K562 (cell line): ENCODE data around the gene RBM28. TPM values are rescaled to one million over a fixed set of nuclear protein-coding genes. Genes with fewer than 3 reads are reported as not detected.

Experiments
- ATAC-seq: fragments of 200-7000 bp; cut with Tn5 transposase; 3 replicates; pipeline ENCODE4 v1.9.1; 2020; ENCODE audit warnings: moderate library complexity
- BruUV-seq: library from RNA; stranded (reverse); fragments of 400-500 nt; replicated peaks from 2 replicates; lab custom pipeline; 2021; lab: Mats Ljungman, UMichigan
- CTCF ChIA-PET: fragments of 300-600 bp; formaldehyde crosslinking; extraction: SDS; loops from one replicate; lab custom pipeline; 2021; ENCODE audit warnings: low intra/inter-chr PET ratio; lab: Yijun Ruan, JAX
- POLR2A ChIA-PET: fragments of 300-600, 350-650 bp; sonication (Branson Sonifier 250); formaldehyde crosslinking; extraction: SDS; loops from one replicate; lab custom pipeline; 2021; ENCODE audit warnings: antibody characterized with exemption, inconsistent platforms; lab: Yijun Ruan, JAX
- DNase-seq, 4 experiments: peaks; one replicate each; pipeline versions ENCODE4 v3.0.0 to v3.0.0-alpha.2; 2011 to 2018; ENCODE audit warnings: low spot score in 3 of 4, mixed read lengths in 3 of 4; ENCODE audit errors: extremely low read depth in 1 of 4
- FAIRE-seq: peaks from 2 replicates; lab custom pipeline; 2011; peaks lifted over from hg19 to GRCh38; lab: Jason Lieb, UNC
- H2AFZ ChIP-seq: 2 replicates; pipeline ENCODE4 v1.6.0; 2011; ENCODE audit warnings: low read depth, low read length, control low read depth, inconsistent platforms
- H3K27ac ChIP-seq: fragments of 200-600 bp; 3 replicates; pipeline ENCODE4 v1.8.0; 2011; ENCODE audit warnings: low read depth, mild to moderate bottlenecking, control low read depth, inconsistent platforms, low read length, moderate library complexity, mixed read lengths; ENCODE audit errors: extremely low read depth
- H3K27me3 ChIP-seq, 2 experiments: fragments of 300-600 bp in 1 of 2; 2 replicates in 1 of 2; 3 replicates in 1 of 2; pipeline versions ENCODE4 v1.6.0 to v1.8.0; 2011; ENCODE audit warnings: inconsistent platforms in 2 of 2, low read length in 2 of 2, mild to moderate bottlenecking in 1 of 2, mixed read lengths in 1 of 2, moderate library complexity in 1 of 2; ENCODE audit not compliant: control insufficient read depth in 2 of 2, insufficient read depth in 2 of 2
- H3K36me3 ChIP-seq: fragments of 300-600 bp; 3 replicates; pipeline ENCODE4 v1.8.0; 2011; ENCODE audit warnings: mild to moderate bottlenecking, low read length, inconsistent platforms; ENCODE audit not compliant: control insufficient read depth, insufficient read depth
- H3K4me1 ChIP-seq, 2 experiments: fragments of 200-600 bp in 1 of 2; replicated peaks in 1 of 2; 2 replicates in 1 of 2; 3 replicates in 1 of 2; pipeline versions ENCODE4 v1.5.1 to v1.8.0; 2011; ENCODE audit warnings: inconsistent platforms in 2 of 2, low read length in 2 of 2, mild to moderate bottlenecking in 1 of 2, mixed read lengths in 1 of 2, moderate library complexity in 1 of 2; ENCODE audit not compliant: control insufficient read depth in 2 of 2, insufficient read depth in 2 of 2
- H3K4me2 ChIP-seq: 2 replicates; pipeline ENCODE4 v1.6.1; 2011; ENCODE audit warnings: low read length, control low read depth, inconsistent platforms, mixed read lengths; ENCODE audit not compliant: insufficient read depth
- H3K4me3 ChIP-seq: fragments of 200-600 bp; sonication (generic), shearing (Covaris generic); 2 replicates; pipeline ENCODE4 v1.5.1; 2016; ENCODE audit warnings: control low read depth, inconsistent platforms
- H3K79me2 ChIP-seq: fragments of 200-600 bp; 3 replicates; pipeline ENCODE4 v1.8.0; 2011; ENCODE audit warnings: low read length, inconsistent platforms; ENCODE audit not compliant: control insufficient read depth, insufficient read depth
- H3K9ac ChIP-seq, 2 experiments: 2 replicates each; pipeline versions ENCODE4 v1.6.0 to v1.6.1; 2011; ENCODE audit warnings: low read depth in 2 of 2, low read length in 2 of 2, control low read depth in 1 of 2, inconsistent platforms in 1 of 2, mild to moderate bottlenecking in 1 of 2, mixed read lengths in 1 of 2; ENCODE audit not compliant: insufficient read depth in 1 of 2
- H3K9me1 ChIP-seq: one replicate; pipeline ENCODE4 v1.6.0; 2011; ENCODE audit warnings: inconsistent platforms, mild to moderate bottlenecking, low read length, moderate library complexity; ENCODE audit not compliant: control insufficient read depth, insufficient read depth
- H3K9me3 ChIP-seq: replicated peaks from 2 replicates; pipeline ENCODE4 v1.5.1; 2011; ENCODE audit warnings: low read depth, low read length, inconsistent platforms; ENCODE audit not compliant: control insufficient read depth, insufficient read depth
- H4K20me1 ChIP-seq: replicated peaks from 2 replicates; pipeline ENCODE4 v1.6.1; 2011; ENCODE audit warnings: low read length, inconsistent platforms, mixed read lengths; ENCODE audit not compliant: control insufficient read depth, insufficient read depth
- ARNT ChIP-seq, 2 experiments: fragments of 450-650 bp; IDR thresholded peaks; 2 replicates each; pipeline ENCODE4 v1.6.1; 2016; ENCODE audit warnings: mild to moderate bottlenecking in 1 of 2
- CBX2 ChIP-seq: fragments of 200-600 bp; sonication (generic); IDR thresholded peaks from one replicate; pipeline ENCODE4 v1.6.1; 2012; ENCODE audit warnings: mild to moderate bottlenecking, low read length, inconsistent platforms; ENCODE audit not compliant: insufficient read depth, poor library complexity, severe bottlenecking
- HLTF ChIP-seq: fragments of 450-650 bp; IDR thresholded peaks from 2 replicates; pipeline ENCODE4 v1.6.1; 2016
- RAD51 ChIP-seq: fragments of 450-650 bp; IDR thresholded peaks from 2 replicates; pipeline ENCODE4 v1.7.1; 2016; ENCODE audit warnings: low read depth, mild to moderate bottlenecking, borderline replicate concordance
- ZNF197 ChIP-seq: fragments of 200-800 bp; sonication (Bioruptor generic); IDR thresholded peaks from 2 replicates; pipeline ENCODE4 v1.6.1; 2016; ENCODE audit warnings: low read depth, missing genetic modification characterization, missing compliant biosample characterization
- WGBS: fragments of 100-300 bp; shearing (Covaris generic); methylation state at CpG from one replicate; pipeline ENCODE4 v1.1.6; 2016; ENCODE audit warnings: low coverage, mixed read lengths; ENCODE audit not compliant: insufficient coverage; ENCODE audit errors: missing lambda C conversion rate; 5-methylcytosine and 5-hydroxymethylcytosine counted together
- in situ Hi-C: fragments of 300-500 bp; cut with MboI; formaldehyde crosslinking; loops from 4 replicates; pipeline ENCODE4 v1.15.0; 2018; ENCODE audit warnings: inconsistent platforms, mixed read lengths
- intact Hi-C: fragments of 100-400 bp; cut with micrococcal nuclease; formaldehyde crosslinking; loops from 2 replicates; pipeline ENCODE4 v1.14.2; 2022
- polyA plus RNA-seq, 8 experiments: library from polyadenylated mRNA; depleted of rRNA in 4 of 8; stranded (reverse) in 5 of 8; unstranded in 3 of 8; fragments of >200 nt; fragmentation: Nextera tagmentation in 2 of 8; fragmentation: Illumina TruSeq in 1 of 8; extraction: Ambion mirVana in 2 of 8; extraction: Trizol in 1 of 8; gene quantifications; 2 replicates each; pipeline versions ENCODE4 v1.2.1 to v1.2.3, GENCODE V29; 2011 to 2014; ENCODE audit warnings: inconsistent platforms in 1 of 8, missing spikeins in 1 of 8
- total RNA-seq, 7 experiments: library from RNA; depleted of rRNA in 6 of 7; stranded (reverse); fragments of >200 nt in 6 of 7; fragmentation: Illumina TruSeq in 2 of 7; extraction: Trizol in 2 of 7; gene quantifications; 2 replicates each; pipeline versions ENCODE4 v1.2.1 to v1.2.3, GENCODE V29; 2011 to 2021; ENCODE audit warnings: low replicate concordance in 1 of 7
- TF ChIP-seq, protein P1 (sequence below): fragments of 200-800 bp; sonication (Bioruptor generic); IDR thresholded peaks from 2 replicates; pipeline ENCODE4 v1.6.1; 2017; ENCODE audit warnings: missing genetic modification characterization, missing compliant biosample characterization
- TF ChIP-seq, protein P2 (sequence below), 2 experiments: fragments of 450-650 bp in 1 of 2; IDR thresholded peaks; 2 replicates each; pipeline ENCODE4 v1.6.1; 2011 to 2017; ENCODE audit warnings: low read depth in 2 of 2, antibody characterized with exemption in 1 of 2, borderline replicate concordance in 1 of 2, low read length in 1 of 2, mild to moderate bottlenecking in 1 of 2, mixed read lengths in 1 of 2; ENCODE audit not compliant: control insufficient read depth in 1 of 2

The RBM28 gene
- total and polyA plus RNA-seq, 9 of the 15 experiments (the other 6 are each of a cell fraction or from before 2014, with no cell fraction given) = 65.8 to 213 (median 138) TPM

DNA sequence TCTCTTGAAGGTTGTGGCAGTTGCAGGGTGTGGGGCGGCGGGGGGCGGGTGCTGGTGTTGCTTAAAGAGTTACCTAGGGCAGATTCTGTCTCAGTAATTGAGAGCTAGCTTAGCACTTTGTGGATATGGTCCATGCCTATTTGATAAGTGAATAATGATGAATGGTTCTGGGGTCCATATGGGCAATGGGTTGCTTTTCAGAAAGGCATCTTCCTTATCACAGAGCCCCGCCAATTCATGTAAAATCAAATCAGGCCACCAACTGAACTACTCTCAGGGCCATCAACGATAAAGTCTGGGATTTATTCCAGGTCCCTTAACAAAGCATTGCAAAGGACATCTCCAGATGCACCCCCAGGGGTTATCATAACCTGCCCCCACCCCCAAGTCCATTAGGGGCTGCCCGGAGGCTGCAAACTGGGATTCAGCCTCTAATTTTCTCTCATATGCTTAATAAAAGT lies 19.6 kb upstream of the RBM28 start:
- POLR2A ChIA-PET = interaction anchor here (0.5 to 2.2 kb wide), 3 partner anchors 8 to 810 kb away, joined by 3 to 6 read pairs (median 3); partner anchors contain the start of gene RBM28
- BruUV-seq = no TSS peak
- intact Hi-C loops = no loop called here

More for the DNA sequence above, 19.6 kb upstream of the RBM28 start:
- DNase-seq = no peak
- Histone ChIP-seq H3K9me1 (no peaks in the 10 kb centered on the region), H3K36me3 (no peaks in the 10 kb centered on the region), H3K9me3 (no peaks in the 10 kb centered on the region), H3K27ac (no peak overlapping the region), H3K4me2 (no peak overlapping the region), H3K9ac (no peak overlapping the region), H3K27me3 (peaks cover 59 to 61% of the 10 kb centered on the region in 2 experiments), H2AFZ (no peak overlapping the region), H3K4me1 (peaks cover 6 to 21% of the 10 kb centered on the region in 2 experiments; a peak in 3 of 5 replicates), H3K4me3 (no peak overlapping the region), H3K79me2 (no peaks in the 10 kb centered on the region), H4K20me1 (no peaks in the 10 kb centered on the region; the same call in 1 of the 2 replicates)
- in situ Hi-C loops = no loop called here
- TF ChIP-seq, protein P1, sequence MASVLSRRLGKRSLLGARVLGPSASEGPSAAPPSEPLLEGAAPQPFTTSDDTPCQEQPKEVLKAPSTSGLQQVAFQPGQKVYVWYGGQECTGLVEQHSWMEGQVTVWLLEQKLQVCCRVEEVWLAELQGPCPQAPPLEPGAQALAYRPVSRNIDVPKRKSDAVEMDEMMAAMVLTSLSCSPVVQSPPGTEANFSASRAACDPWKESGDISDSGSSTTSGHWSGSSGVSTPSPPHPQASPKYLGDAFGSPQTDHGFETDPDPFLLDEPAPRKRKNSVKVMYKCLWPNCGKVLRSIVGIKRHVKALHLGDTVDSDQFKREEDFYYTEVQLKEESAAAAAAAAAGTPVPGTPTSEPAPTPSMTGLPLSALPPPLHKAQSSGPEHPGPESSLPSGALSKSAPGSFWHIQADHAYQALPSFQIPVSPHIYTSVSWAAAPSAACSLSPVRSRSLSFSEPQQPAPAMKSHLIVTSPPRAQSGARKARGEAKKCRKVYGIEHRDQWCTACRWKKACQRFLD (CRISPR knock-in tag) = no peak
- TF ChIP-seq HLTF = no peak
- no peak for TF ChIP-seq ZNF197
- TF ChIP-seq RAD51 = no peak
- TF ChIP-seq, protein P2, sequence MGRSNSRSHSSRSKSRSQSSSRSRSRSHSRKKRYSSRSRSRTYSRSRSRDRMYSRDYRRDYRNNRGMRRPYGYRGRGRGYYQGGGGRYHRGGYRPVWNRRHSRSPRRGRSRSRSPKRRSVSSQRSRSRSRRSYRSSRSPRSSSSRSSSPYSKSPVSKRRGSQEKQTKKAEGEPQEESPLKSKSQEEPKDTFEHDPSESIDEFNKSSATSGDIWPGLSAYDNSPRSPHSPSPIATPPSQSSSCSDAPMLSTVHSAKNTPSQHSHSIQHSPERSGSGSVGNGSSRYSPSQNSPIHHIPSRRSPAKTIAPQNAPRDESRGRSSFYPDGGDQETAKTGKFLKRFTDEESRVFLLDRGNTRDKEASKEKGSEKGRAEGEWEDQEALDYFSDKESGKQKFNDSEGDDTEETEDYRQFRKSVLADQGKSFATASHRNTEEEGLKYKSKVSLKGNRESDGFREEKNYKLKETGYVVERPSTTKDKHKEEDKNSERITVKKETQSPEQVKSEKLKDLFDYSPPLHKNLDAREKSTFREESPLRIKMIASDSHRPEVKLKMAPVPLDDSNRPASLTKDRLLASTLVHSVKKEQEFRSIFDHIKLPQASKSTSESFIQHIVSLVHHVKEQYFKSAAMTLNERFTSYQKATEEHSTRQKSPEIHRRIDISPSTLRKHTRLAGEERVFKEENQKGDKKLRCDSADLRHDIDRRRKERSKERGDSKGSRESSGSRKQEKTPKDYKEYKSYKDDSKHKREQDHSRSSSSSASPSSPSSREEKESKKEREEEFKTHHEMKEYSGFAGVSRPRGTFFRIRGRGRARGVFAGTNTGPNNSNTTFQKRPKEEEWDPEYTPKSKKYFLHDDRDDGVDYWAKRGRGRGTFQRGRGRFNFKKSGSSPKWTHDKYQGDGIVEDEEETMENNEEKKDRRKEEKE (IDR thresholded peaks at IDR 0.05; ENCODE audit: borderline replicate concordance in 1 of 2, control insufficient read depth in 1 of 2, low read depth in 2 of 2, low read length in 1 of 2) = no peak
- no peak for TF ChIP-seq ARNT (IDR thresholded peaks at IDR 0.05)
- peak; percentile 18 for TF ChIP-seq CBX2
- no peak for FAIRE-seq
- ATAC-seq = no peak
- 11% methylated on average over 6 of the region's 6 CpGs for WGBS
- CTCF ChIA-PET = no interaction called here
